ENCODE data around the gene GPR150.
"Not testable (repeated sequence)": the region's sequence is repeated elsewhere in the genome, so short reads cannot be mapped to it uniquely, and the experiment has no call there.

GPR150 gene

DNA sequence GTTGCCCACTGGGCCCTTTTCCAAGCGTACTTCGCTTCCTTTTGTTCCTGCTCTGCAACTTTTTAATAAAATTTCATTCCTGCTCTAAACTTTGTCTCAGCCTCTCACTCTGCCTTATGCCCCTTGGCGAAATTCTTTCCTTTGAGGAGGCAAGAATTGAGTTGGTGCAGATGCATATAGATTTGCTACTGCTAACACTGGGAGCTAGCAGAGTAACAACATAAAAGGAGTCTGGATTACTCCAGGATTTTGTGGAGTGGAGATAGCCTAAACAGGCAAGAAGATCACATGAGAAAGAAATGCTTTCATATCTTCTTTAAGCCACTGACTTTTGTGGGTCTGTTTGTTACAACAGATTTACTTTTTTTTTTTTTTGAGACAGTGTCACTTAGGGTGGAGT is 13.8 kb downstream of the GPR150 start:
- TF ChIP-seq, protein P1, sequence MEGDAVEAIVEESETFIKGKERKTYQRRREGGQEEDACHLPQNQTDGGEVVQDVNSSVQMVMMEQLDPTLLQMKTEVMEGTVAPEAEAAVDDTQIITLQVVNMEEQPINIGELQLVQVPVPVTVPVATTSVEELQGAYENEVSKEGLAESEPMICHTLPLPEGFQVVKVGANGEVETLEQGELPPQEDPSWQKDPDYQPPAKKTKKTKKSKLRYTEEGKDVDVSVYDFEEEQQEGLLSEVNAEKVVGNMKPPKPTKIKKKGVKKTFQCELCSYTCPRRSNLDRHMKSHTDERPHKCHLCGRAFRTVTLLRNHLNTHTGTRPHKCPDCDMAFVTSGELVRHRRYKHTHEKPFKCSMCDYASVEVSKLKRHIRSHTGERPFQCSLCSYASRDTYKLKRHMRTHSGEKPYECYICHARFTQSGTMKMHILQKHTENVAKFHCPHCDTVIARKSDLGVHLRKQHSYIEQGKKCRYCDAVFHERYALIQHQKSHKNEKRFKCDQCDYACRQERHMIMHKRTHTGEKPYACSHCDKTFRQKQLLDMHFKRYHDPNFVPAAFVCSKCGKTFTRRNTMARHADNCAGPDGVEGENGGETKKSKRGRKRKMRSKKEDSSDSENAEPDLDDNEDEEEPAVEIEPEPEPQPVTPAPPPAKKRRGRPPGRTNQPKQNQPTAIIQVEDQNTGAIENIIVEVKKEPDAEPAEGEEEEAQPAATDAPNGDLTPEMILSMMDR (IDR thresholded peaks at IDR 0.05; ENCODE audit: control extremely low read depth, extremely low read depth, low read depth, missing control alignments), result no peak
- ChIA-PET CTCF (interaction anchor here (0.7 to 0.9 kb wide), 3 partner anchors 8 to 30 kb away, joined by 3 read pairs; no protein-coding TSS in a partner anchor), POLR2A (no interaction called here)
- no peak for DNase-seq (ENCODE audit: extremely low spot score)

DNA sequence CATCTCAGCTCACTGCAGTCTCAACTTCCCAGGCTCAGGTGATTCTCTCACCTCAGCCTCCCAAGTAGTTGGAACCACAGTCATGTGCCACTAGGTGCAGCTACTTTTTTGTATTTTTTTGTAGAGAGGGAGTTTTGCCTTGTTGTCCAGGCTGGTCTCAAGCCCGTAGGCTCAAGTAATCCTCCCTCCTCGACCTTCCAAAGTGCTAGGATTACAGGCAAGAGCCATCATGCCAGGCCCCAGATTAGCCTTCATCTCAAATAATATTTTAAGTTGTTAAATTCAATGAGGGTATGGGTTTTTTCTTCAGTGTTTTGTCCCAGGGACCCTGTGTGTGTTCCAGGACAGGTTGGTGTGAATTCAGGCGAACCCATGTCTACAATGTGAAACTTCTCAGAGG is 14.2 kb downstream of the GPR150 start:
- CTCF ChIA-PET, result interaction anchor here (0.7 to 1.9 kb wide), 5 partner anchors 8 to 30 kb away, joined by 3 to 6 read pairs (median 3); no protein-coding TSS in a partner anchor
- TF ChIP-seq, protein P1 (IDR thresholded peaks at IDR 0.05; ENCODE audit: control extremely low read depth, extremely low read depth, low read depth, missing control alignments), result no peak

GRCh38 chr5:95638632-95639031 is 18.7 kb downstream of the GPR150 start:
- ChIA-PET CTCF (interaction anchor here (1.5 kb wide), 1 partner anchor 8 kb away, joined by 4 read pairs; no protein-coding TSS in a partner anchor), POLR2A (no interaction called here)
- TF ChIP-seq, protein P1 (IDR thresholded peaks at IDR 0.05; ENCODE audit: control extremely low read depth, extremely low read depth, low read depth, missing control alignments), result no peak
- no peak for DNase-seq (ENCODE audit: extremely low spot score)

More for the DNA sequence above, 14.2 kb downstream of the GPR150 start:
- DNase-seq (ENCODE audit: extremely low spot score), result no peak
- POLR2A ChIA-PET, result no interaction called here

DNA sequence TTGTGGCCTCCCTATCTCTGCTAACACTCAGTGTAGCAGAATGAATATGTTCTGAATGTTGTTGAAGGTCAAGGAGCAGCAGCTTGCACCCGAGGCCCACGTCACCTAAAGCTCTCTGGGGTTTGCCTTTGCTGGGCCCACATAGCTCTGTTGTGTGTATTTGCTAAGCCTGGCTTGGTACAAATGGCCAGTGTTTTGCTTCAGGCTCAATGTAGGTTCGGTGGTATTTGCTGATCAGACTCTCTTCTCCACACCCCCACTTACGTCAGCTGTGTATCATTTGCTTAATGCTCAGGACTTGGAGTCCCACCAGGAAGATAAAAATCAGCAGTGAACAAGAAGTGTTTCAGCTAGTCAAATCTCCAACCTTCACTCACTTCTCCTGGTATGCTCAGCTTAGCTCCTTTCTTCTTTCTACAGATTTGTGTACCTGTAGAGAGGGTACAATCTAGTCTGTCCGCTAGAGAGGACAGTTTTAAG is 21.9 kb downstream of the GPR150 start:
- DNase-seq (ENCODE audit: extremely low spot score), result no peak
- CTCF ChIA-PET, result interaction anchor here (0.9 to 5.7 kb wide), 15 partner anchors 8 to 205 kb away, joined by 3 to 42 read pairs (median 4); no protein-coding TSS in a partner anchor
- POLR2A ChIA-PET, result no interaction called here
- TF ChIP-seq, protein P1 (IDR thresholded peaks at IDR 0.05; ENCODE audit: control extremely low read depth, extremely low read depth, low read depth, missing control alignments), result no peak

DNA sequence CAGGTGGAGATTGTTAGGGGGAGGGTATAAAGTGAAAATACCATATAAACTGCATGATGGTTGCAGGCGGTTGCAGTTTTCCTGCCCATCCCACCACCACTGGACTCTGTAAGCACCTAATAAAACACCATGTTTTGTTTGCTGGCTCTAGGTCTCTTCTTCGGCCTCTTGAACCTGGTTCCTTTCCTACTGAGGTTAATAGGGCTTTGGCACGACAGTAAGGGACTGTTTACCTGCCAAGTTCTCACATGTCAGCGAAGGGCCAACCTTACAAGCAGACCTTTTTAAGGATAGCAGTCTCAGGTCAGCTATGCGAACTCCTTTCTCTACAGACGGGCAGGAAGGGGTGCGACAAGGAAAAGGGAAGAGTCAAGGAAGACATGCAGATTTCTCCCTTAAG is 23.3 kb downstream of the GPR150 start:
- ChIA-PET CTCF (interaction anchor here (1.0 to 5.7 kb wide), 20 partner anchors 8 to 209 kb away, joined by 3 to 42 read pairs (median 6); partner anchors contain the start of gene GLRX), POLR2A (no interaction called here)
- TF ChIP-seq, protein P1 (IDR thresholded peaks at IDR 0.05; ENCODE audit: control extremely low read depth, extremely low read depth, low read depth, missing control alignments), result no peak

DNA sequence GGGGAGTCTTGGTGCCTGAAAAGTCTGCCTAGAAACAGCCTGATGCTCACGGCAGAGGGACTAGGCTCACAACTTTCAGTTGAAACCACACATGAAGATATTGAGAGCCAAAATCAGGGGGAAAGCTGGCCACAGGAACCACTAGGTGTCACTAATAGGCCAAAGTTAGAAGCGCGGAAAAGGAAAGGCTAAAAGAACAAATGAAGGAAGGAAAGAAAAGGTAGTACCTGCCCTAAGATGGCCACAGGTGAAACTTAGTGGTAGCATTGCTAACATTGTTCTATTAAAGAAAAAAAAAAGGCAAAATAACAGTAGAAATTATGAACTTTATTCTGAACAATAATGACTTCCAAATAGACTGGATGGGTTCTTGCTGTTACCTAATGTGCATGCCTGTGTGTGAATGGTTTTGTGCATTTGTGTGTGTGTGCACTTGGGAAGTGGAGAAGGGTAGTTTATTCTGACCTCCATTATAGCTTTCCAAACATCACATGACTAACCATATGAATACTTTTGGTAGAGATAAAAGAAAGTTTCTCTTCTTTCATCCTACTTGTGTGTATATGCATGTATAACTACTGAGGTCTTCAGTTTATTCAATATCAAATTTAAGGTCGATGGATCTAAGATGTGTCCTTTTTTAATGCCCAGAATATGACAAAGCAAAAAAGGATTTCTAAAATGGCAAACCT is 24.6 kb downstream of the GPR150 start:
- CTCF ChIA-PET, result interaction anchor here (0.7 to 5.7 kb wide), 23 partner anchors 9 to 210 kb away, joined by 3 to 42 read pairs (median 6); partner anchors contain the start of gene GLRX
- POLR2A ChIA-PET, result no interaction called here
- TF ChIP-seq, protein P1 (IDR thresholded peaks at IDR 0.05; ENCODE audit: control extremely low read depth, extremely low read depth, low read depth, missing control alignments), result peak; percentile 76
- peak; percentile 46 for DNase-seq (ENCODE audit: extremely low spot score)

More for the DNA sequence above, 23.3 kb downstream of the GPR150 start:
- no peak for DNase-seq (ENCODE audit: extremely low spot score)

GRCh38 chr5:95646226-95646568 is 26.3 kb downstream of the GPR150 start:
- POLR2A ChIA-PET; DNase-seq (ENCODE audit: extremely low spot score): not testable (repeated sequence)
- CTCF ChIA-PET, result interaction anchor here (1.0 to 2.1 kb wide), 18 partner anchors 9 to 213 kb away, joined by 3 to 18 read pairs (median 5); no protein-coding TSS in a partner anchor

Data from GM10248 (cell line).